GM18499 (cell line): ENCODE measurements around the gene MYL3.

Experiments used
- ATAC-seq: cut with Tn5 transposase; IDR thresholded peaks from one replicate; pipeline ENCODE4 v1.9.1; 2021; ENCODE audit warnings: moderate number of reproducible peaks; ENCODE audit not compliant: insufficient read depth, unreplicated experiment

Gene MYL3

GRCh38 chr3:46866720-46867549 is 3.7 kb upstream of the MYL3 start:
- ATAC-seq = no peak

- no peak for ATAC-seq
Measured at GRCh38 chr3:46866032-46866595, 2.9 kb upstream of the MYL3 start.

DNA sequence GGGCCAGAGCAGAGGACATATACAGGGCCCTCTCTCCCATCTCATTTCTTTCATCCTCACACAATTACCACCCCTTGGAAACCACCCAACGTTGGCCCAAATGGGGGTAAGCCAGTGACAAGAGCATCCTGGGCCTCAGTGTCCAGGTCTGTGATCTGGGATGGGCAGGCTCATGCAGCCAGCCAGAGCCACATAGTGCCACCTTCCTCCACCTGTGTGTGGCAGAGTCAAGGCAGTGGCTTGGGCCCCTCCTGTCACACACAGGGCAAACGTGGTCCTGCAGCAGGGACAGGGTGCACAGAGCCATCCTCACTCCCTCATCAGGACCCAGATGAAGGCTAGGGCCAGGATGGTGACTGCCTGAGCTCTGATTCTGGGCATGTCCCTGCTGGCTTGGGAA is 2.3 kb upstream of the MYL3 start:
- ATAC-seq = no peak

DNA sequence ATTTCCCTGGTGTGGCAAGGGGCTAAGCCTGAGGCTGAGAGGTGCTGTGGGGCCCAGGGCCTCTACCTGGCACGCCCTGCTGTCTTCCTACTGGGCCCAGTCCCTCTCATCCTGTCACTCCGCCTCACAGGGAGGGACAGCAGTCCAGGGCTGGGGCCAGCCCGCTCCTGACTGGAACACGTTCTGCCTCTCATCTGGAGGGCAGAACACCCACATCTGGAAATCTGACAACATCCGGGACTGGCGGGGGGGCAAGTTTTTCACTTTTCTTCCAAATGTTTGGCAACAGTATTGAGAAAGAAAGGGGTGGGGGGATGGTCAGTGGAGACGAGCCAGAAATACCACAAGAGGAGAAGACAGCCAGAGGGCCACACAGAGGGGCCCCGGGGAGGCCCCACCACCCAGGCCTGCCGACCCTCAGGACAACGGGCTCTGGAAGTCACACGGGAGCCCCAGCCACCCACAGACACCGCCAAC is 1.8 kb upstream of the MYL3 start:
- no peak for ATAC-seq

DNA sequence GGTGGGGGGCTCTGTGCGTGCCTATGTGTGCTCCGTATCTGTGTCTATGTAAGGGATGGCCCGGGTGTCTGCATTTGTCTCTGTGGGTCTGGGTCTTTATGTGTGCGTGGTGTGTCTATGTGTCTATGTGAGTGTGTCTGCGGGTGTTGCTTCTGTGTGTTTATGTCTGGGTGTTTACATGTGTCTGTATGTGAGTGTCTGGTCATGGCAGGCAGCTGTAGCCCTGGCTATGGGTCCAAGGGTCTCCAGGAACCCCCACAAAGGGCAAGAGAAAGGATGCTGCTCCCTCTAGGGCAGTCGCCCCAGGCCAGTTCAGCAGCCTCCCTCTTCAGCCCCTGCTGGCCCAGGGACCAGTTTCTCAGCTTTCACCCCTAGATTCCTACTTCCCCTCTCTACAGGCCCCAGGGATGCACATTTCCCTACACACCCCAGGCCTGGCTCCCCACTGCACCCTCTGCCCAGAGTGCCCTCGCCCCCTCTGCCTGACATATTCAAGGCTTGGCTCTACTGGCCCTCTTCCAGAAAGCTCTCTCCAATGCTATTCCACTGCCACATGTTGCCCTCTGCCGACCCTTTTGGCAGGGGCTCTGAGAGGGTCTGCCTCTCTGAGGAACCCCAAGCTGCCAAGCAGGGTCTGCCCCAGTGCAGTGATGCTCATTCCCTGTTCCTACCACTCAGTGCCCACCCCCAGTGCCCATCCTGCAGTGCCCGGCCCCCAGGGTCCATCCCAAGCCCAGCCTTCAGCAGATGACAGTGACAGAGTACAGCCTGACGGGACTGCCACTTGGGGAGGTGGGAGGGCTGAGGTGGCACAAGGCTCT is 1.0 kb upstream of the MYL3 start:
- ATAC-seq = no peak

- ATAC-seq = no peak
Measured at GRCh38 chr3:46862369-46863025, 747 bp downstream of the MYL3 start.

DNA sequence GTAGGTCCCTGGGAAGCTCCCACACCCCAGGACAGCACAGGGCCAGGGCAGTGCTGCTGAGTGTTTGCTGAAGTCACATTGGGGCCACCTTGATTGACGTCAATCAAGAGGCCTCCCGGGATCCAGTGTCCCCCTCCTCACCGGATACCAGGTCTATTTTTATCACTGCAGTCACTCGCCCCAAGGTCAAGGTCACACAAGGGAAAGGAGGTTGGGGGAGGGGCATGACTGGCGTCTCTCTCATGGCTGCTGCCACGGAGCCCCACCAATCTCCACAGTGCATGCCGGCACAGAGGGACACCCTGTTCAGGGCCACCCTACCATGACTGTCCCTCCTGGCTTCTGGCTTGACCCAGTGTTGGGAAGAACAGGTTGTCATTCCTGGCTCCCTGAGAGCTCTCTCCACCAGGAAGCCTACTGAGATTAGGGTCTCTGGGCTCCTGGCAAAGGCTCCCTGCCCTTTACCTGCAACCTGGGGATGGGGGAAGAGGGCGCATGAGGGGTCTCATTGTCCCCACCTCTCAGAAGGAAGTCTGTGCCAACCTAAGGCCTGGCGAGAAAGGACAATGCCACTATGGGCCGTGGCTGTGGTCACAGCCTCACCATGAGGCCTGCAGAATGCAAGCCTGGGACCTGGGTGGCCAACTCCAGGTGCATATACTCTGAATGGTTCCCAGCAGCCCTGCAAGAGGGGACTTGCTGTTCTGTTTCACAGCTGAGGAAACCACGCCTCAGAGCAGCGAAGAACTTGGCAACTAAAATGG is 1.5 kb downstream of the MYL3 start:
- ATAC-seq = no peak

DNA sequence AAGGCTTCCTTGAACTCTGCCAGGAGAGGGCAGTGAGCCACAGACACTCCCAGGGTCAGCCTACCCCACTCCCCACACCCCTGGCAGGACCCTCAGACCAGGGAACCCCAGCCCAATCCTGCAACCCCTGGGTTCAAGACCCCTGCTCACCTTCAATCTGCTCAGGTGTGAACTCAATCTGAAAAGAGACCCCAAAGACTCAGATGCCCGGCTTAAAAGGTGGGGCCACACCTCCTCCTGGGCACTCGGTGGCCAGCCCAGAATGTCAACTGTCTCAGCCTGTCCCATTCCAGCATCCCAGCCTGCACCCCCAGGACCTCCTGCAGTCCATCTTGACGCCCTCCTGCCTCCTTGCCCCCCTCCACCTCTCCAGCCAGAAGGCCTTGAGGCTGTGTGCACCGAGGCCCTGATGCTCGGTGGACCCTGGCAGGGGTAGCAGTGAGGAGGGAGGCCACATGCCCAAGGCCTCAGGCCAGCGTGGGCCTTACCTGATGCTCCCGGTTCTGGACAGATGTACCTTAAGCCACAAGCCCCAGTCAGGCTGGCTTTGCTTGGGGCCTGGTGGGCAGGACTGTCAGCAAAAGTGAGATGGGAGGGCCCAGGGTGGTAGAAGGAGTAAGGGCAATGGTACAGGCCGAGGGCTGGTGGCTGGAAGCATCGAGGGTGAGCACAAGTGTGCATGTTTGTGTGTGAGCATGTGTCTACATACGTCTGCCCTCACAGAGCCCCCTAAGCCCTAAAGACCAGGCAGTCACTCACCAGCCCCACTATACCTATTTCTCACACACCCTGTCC is 2.2 kb downstream of the MYL3 start:
- ATAC-seq = no peak

- ATAC-seq = no peak
Measured at GRCh38 chr3:46860017-46860809, 3.0 kb downstream of the MYL3 start.

- no peak for ATAC-seq
Measured at GRCh38 chr3:46859001-46859710, 4.1 kb downstream of the MYL3 start.

- no peak for ATAC-seq
Measured at GRCh38 chr3:46858456-46858855, 4.8 kb downstream of the MYL3 start.

DNA sequence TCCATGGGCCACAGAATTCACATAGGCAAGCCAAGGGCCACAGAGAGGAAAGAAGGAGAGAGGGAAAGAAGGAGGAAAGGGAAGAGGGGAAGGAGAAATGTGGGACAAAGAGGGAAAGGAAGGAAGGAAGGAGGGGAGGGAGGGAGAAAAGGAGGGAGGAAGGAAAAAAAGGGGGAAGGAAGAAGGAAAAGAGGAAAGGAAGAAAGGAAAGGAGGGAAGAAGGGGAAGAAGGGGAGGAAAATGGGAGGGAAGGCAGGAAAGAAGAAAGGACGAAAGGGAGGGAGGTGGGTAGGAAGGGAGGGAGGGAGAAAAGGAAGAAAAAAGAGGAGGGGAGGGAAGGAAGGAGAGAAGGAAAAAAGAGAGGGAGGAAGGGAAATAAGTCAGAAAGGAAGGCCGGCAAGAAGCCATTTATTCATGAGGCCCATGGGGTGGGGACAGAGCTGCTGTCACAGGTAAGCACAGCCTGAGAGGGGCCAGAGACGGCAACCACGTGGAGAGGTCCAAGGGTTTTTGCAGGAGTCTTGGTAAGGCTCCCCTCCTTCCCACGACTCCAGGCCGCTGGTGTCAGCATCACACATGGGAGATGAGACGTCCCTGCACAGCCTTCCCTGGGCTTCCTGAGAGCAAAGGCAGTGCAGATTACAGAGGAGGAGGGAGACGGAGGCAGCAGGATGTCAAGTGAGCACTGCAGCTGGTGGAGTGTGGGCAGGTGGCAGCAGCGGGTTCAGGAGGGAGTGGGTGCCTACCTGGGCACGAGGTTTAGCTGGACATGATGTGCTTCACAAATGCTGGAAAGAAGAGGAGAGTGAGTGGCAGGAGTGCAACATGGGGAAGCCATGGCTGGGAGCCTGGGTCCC is 5.5 kb downstream of the MYL3 start:
- no peak for ATAC-seq

DNA sequence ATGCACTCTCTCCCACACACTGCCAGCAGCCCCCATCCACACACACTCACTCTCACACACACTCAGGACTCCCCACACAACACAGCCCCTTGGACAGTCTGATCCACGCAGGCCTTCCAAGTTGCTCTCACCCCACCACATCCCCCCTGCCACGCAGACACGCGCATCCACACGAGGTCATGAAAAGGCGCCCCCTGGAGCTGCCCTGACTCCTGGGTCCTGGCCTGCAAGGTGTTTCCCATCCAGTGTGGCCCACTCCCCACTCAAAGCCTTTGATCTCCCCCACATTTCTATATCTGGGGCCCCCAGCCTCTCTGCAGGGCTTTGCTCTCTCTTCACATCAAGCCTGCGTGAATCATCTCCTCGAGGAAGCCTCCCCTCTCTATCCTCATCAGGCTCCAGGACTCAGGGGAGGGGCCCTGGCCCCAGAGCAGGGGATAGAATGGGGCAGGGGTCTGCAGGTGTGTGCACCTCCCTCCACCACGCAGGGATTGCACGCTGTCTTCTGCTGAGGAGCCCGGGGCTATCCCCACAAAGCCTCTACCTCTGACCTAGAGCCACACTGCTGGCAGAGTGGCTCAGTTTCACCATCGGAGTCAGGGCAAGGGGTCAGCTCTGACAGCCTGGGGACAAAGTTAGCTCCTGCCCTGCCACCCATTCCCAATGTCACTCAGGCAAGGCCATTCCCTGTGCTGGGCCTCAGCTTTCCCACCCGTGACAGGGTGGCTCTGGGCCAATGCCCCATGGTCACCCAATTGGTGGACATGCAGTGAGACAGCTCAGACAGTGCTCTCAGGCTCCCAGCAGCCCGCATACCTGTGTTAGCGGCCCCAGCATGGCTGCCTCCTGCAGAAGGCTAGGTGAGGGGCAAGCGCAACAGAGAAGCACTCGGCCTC is 6.4 kb downstream of the MYL3 start:
- no peak for ATAC-seq

DNA sequence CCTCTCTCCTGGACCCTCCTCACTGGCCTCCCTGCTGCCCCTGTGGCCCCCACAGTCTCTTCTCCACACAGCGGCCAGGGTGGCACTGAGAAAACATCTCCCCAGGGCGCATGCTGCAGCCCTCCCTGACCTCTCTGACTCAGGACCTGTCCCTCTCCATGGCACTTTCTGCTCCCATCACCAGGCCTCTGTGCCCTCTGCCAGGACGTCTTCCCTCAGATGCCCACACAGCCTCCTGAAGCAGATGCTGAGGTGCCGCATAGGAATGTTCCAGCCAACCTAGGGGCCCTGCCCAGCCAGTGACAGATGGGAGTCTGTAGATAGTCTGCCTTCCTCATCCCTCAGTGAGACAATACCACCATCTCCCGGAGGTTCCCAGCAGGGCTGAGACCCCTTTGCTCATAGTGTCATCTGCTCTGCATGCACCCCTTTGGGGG is 8.7 kb downstream of the MYL3 start:
- ATAC-seq = no peak

DNA sequence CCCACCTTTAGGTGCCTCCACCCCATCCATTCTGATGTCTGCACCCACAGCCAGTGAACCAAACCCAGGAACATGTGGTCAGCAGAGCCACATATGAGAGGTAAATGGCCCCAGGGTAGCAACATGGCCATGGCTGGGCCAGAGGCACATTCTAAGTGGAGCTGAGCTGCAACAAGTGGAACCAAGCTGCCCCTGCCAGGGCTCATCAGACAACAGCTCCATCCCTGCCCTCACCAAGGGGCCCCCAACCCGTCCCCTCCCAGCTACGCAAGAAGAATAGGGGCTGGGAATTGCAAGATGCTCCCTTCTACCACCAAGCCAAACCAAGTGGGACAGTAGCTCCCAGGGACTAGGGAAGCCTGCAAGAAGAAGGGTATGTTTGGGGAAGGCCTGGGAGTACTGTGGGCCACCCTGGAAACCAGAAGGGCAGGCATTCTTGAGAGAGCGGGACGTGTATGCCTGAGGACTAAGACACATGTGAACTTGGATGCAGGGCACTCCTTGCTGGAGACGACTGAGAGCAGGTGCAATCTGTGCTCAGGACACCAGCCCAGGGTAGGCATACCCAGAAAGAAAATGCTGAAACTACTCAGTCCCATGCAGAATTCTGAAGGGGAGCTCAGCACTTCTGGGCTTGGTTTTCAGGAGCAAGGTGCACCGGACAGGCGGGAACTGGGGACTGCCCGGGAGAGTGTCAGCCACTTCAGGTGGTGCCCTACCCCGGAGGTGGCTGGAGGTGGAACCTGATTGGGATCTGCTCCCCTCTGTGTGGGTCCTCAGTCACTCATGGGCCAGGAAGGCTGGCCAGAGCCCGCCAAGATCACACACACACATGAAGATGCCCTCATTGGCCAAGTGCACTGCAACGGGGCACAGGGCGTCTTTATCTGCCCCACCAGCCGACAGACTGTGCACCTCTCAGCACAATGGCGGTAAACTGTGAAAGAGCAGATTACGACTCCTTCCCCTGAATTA is 9.5 kb downstream of the MYL3 start:
- no peak for ATAC-seq
